IMR-90 (cell line): ENCODE results near the gene SBF1.

ENCODE experiments used
- BHLHE40 ChIP-seq: fragments of 150-350 bp; IDR thresholded peaks from 2 replicates; pipeline ENCODE4 v1.6.1; 2016; ENCODE audit warnings: mild to moderate bottlenecking, low read depth, low read length
- MAZ ChIP-seq: IDR thresholded peaks from 2 replicates; pipeline ENCODE4 v1.6.1; 2012; ENCODE audit warnings: low read depth, mild to moderate bottlenecking, low read length, improper control_type of control experiment, moderate library complexity, borderline replicate concordance
- MXI1 ChIP-seq: IDR thresholded peaks from 2 replicates; pipeline ENCODE4 v1.6.1; 2012; ENCODE audit warnings: low read depth, mild to moderate bottlenecking, low read length, moderate library complexity, borderline replicate concordance
- POLR2A ChIP-seq: IDR thresholded peaks from 2 replicates; pipeline ENCODE4 v1.6.1; 2012; ENCODE audit warnings: mild to moderate bottlenecking, low read depth, low read length
- RAD21 ChIP-seq: IDR thresholded peaks from 2 replicates; pipeline ENCODE4 v1.6.1; 2012; ENCODE audit warnings: low read length, improper control_type of control experiment
- RCOR1 ChIP-seq: IDR thresholded peaks from 2 replicates; pipeline ENCODE4 v1.6.1; 2012; ENCODE audit warnings: mild to moderate bottlenecking, low read length, improper control_type of control experiment; ENCODE audit not compliant: insufficient replicate concordance
- RFX5 ChIP-seq: IDR thresholded peaks from 2 replicates; pipeline ENCODE4 v1.8.0; 2012; ENCODE audit warnings: low read depth, mild to moderate bottlenecking, low read length, moderate library complexity
- TF ChIP-seq, protein P1 (sequence below): conservative IDR thresholded peaks from 2 replicates; pipeline ENCODE4 v1.5.1; 2012; ENCODE audit warnings: mild to moderate bottlenecking, low read depth, low read length, improper control_type of control experiment
- TF ChIP-seq, protein P2 (sequence below): fragments of 150-350 bp; IDR thresholded peaks from 2 replicates; pipeline ENCODE4 v1.6.1; 2016; ENCODE audit warnings: low read depth, mild to moderate bottlenecking, low read length, moderate library complexity, borderline replicate concordance

DNA sequence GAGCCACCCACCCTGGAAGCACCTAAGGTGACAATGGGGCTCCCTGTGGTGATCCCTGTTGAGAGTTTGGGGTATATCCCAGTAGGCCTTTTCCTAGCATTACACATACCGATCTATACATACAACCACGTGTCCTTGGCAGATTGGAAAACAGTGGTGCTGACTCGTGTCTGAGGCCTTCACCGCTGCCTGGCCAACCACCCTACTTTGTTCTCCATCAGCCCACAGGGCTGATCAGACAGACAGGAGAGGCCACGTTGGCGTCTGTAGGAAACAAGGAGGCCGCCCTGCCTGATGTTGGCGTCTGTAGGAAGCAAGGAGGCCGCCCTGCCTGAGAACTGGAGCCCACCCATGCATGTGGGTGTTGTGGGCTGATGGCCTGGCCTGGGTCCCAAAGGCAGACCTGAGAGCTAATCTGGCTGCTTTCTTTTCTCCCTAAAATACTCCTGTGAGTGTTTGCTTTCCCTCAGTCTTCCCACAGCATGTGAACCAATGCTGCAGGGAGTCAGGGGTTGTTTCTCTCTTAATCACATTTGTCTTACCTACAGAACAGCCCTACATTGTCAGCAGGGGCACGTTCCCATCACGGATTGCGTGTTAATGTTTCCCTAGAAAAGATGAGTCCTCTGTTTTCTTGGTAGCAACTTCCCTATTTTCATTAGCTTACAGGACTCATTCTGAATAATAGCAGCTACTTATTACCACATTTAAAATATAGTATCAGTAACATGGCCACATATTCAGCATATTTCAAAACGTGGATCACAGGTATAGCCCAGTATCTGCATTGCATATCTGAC lies 57.2 kb downstream of the SBF1 start:
- TF ChIP-seq POLR2A (no peak), BHLHE40 (no peak), RCOR1 (no peak), MAZ (no peak), RAD21 (no peak), RFX5 (no peak), MXI1 (no peak)
- TF ChIP-seq, protein P1, sequence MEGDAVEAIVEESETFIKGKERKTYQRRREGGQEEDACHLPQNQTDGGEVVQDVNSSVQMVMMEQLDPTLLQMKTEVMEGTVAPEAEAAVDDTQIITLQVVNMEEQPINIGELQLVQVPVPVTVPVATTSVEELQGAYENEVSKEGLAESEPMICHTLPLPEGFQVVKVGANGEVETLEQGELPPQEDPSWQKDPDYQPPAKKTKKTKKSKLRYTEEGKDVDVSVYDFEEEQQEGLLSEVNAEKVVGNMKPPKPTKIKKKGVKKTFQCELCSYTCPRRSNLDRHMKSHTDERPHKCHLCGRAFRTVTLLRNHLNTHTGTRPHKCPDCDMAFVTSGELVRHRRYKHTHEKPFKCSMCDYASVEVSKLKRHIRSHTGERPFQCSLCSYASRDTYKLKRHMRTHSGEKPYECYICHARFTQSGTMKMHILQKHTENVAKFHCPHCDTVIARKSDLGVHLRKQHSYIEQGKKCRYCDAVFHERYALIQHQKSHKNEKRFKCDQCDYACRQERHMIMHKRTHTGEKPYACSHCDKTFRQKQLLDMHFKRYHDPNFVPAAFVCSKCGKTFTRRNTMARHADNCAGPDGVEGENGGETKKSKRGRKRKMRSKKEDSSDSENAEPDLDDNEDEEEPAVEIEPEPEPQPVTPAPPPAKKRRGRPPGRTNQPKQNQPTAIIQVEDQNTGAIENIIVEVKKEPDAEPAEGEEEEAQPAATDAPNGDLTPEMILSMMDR = no peak
- TF ChIP-seq, protein P2, sequence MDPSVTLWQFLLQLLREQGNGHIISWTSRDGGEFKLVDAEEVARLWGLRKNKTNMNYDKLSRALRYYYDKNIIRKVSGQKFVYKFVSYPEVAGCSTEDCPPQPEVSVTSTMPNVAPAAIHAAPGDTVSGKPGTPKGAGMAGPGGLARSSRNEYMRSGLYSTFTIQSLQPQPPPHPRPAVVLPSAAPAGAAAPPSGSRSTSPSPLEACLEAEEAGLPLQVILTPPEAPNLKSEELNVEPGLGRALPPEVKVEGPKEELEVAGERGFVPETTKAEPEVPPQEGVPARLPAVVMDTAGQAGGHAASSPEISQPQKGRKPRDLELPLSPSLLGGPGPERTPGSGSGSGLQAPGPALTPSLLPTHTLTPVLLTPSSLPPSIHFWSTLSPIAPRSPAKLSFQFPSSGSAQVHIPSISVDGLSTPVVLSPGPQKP = no peak
